ENCODE data around the gene ZNF774. TPM values are rescaled to one million over a fixed set of nuclear protein-coding genes. Genes with fewer than 3 reads are reported as not detected.

Gene ZNF774
- total and polyA plus RNA-seq, 2 of the 8 experiments (the other 6 are each of a cell fraction or from before 2014, with no cell fraction given) = 0.82 to 2.6 TPM

DNA sequence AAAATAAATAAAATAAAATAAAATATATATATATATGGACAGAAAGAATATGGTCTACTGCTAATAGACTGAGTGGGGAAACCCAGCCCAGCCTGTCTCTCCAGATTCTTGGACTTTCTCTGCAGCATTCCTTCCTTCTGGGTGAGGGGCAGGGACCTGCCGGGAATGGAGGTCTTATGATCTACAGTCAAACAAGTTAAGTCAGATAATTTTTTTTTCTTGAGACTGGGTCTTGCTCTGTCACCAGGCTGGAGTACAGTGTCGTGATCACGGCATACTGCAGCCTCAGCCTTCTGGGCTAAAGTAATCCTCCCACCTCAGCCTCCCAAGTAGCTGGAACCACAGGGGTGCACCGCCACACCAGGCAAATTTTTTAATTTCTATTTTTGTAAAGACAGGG lies 33.5 kb upstream of the ZNF774 start:
- no peaks in the 10 kb centered on the region for H3K9me3 ChIP-seq (ENCODE audit: insufficient read depth in 2 of 2, low read depth in 1 of 2, low read length in 1 of 2)
- ChIA-PET CTCF (ENCODE audit: partially characterized antibody) (interaction anchor here (0.6 to 9.6 kb wide), 14 partner anchors 24 to 950 kb away, joined by 3 to 175 read pairs (median 9); partner anchors contain the start of gene TTLL13), POLR2A (ENCODE audit: partially characterized antibody) (no interaction called here)
- 0 out of 2 replicates have a peak overlapping the region, but pooled peaks have one; percentile 65 for H2AK5ac ChIP-seq (ENCODE audit: low read depth, low read length)
- 82% methylated on average over 4 of the region's 4 CpGs; no CpG with 5 or more reads in 1 of the 2 experiments for WGBS, 2 experiments (ENCODE audit: extremely low coverage in 1 of 2, insufficient coverage in 1 of 2, insufficient read length in 1 of 2, insufficient replicate concordance in 2 of 2, low coverage in 1 of 2, low lambda C conversion rate in 2 of 2, missing lambda C conversion rate in 1 of 2)
- no peak overlapping the region for H4K91ac ChIP-seq (replicated peaks; ENCODE audit: insufficient read length, low read length)
- H3K4ac ChIP-seq (replicated peaks; ENCODE audit: insufficient read length, low read depth, low read length) = no peak overlapping the region
- no peaks in the 10 kb centered on the region for H4K20me1 ChIP-seq (replicated peaks in 1 of 2; ENCODE audit: control insufficient read depth in 1 of 2, insufficient read depth in 2 of 2, low read length in 2 of 2)
- H3K36me3 ChIP-seq (ENCODE audit: control insufficient read depth in 2 of 4, insufficient read depth in 4 of 4, low read length in 3 of 4) = no peaks in the 10 kb centered on the region
- H2BK12ac ChIP-seq (ENCODE audit: low read depth, low read length) = no peak overlapping the region
- no peak overlapping the region for H3K27ac ChIP-seq (ENCODE audit: low read depth, low read length)
- no peaks in the 10 kb centered on the region for H3K79me2 ChIP-seq (ENCODE audit: control insufficient read depth in 1 of 2, insufficient read depth in 2 of 2, low read length in 2 of 2)
- H2BK120ac ChIP-seq (replicated peaks; ENCODE audit: low read depth, low read length) = no peak overlapping the region
- H4K5ac ChIP-seq (ENCODE audit: insufficient read length, low read depth, low read length) = no peak overlapping the region
- no peak for TF ChIP-seq KDM5A (IDR thresholded peaks at IDR 0.05; ENCODE audit: low read length)
- FAIRE-seq = no peak
- H4K8ac ChIP-seq (ENCODE audit: extremely low read depth, insufficient read depth, low read length) = no peak overlapping the region
- H3K79me1 ChIP-seq (ENCODE audit: low read depth, low read length) = no peaks in the 10 kb centered on the region
- no peaks in the 10 kb centered on the region for H3K27me3 ChIP-seq (replicated peaks in 1 of 4; ENCODE audit: control insufficient read depth in 3 of 4, extremely low read depth in 1 of 4, insufficient read depth in 3 of 4, low read length in 3 of 4)
- no peaks in the 10 kb centered on the region for H3K23me2 ChIP-seq (ENCODE audit: low read depth, low read length)
- H2BK15ac ChIP-seq (ENCODE audit: low read length) = no peak overlapping the region
- H2BK20ac ChIP-seq (ENCODE audit: low read length) = no peak overlapping the region
- no peak overlapping the region for H3K9ac ChIP-seq (replicated peaks in 1 of 4; ENCODE audit: extremely low read depth in 1 of 4, low read depth in 3 of 4, low read length in 3 of 4)
- H3K4me2 ChIP-seq (ENCODE audit: insufficient read depth in 1 of 2, low read depth in 2 of 2, low read length in 2 of 2) = no peak overlapping the region
- no peak overlapping the region for H2BK5ac ChIP-seq (ENCODE audit: low read depth, low read length)
- peaks cover 0 to 3% (median 1%) of the 10 kb centered on the region in 4 experiments; a peak in 2 of 7 replicates for H3K4me1 ChIP-seq (replicated peaks in 1 of 4; ENCODE audit: control insufficient read depth in 3 of 4, insufficient read depth in 4 of 4, low read length in 3 of 4)
- H3K4me3 ChIP-seq (ENCODE audit: extremely low read depth in 1 of 4, insufficient read depth in 2 of 4, low read depth in 3 of 4, low read length in 4 of 4) = no peak overlapping the region
- H3K18ac ChIP-seq (ENCODE audit: extremely low read depth, low read length) = no peak overlapping the region
- H3K23ac ChIP-seq (ENCODE audit: insufficient read length) = no peak overlapping the region
- H3K56ac ChIP-seq (replicated peaks; ENCODE audit: insufficient read length, low read depth, low read length) = no peak overlapping the region
- no peak overlapping the region for H2AFZ ChIP-seq (ENCODE audit: low read length)
- no peak overlapping the region for H3K14ac ChIP-seq (ENCODE audit: insufficient read length)
- no peak for DNase-seq (ENCODE audit: low read depth in 1 of 2, low spot score in 2 of 2)

Measured in H1 (cell line).